Right lobe of liver (tissue), 6 donors: ENCODE data around the gene CHST11. TPM values are rescaled to one million over a fixed set of nuclear protein-coding genes. Genes with fewer than 3 reads are reported as not detected.

Source experiments
- ATAC-seq, 4 donors: fragments of 200-7000 bp; cut with Tn5 transposase; one replicate each; pipeline ENCODE4 v1.9.1; 2020; ENCODE audit warnings: mild to moderate bottlenecking in 4 of 4, moderate library complexity in 4 of 4
- DNase-seq, 3 donors: peaks; one replicate each; pipeline ENCODE4 v3.0.0-alpha.2; 2020
- H3K27ac ChIP-seq, 3 donors: fragments of 200-600 bp; one replicate each; pipeline ENCODE4 v1.8.0; 2022
- H3K27me3 ChIP-seq, 2 donors: fragments of 200-600 bp; one replicate each; pipeline ENCODE4 v1.8.0; 2022
- H3K36me3 ChIP-seq, 4 donors: fragments of 200-600 bp; sonication (generic) in 1 of 4; one replicate each; pipeline versions ENCODE4 v1.5.1 to v1.8.0; 2017 to 2022; ENCODE audit warnings: control low read depth in 1 of 4
- H3K4me1 ChIP-seq, 4 donors: fragments of 200-600 bp; sonication (generic) in 1 of 4; one replicate each; pipeline versions ENCODE4 v1.5.1 to v1.8.0; 2017 to 2022; ENCODE audit warnings: control low read depth in 1 of 4
- H3K4me3 ChIP-seq, 3 donors: fragments of 200-600 bp; one replicate each; pipeline ENCODE4 v1.8.0; 2022
- H3K9me3 ChIP-seq, 4 donors: fragments of 200-600 bp; sonication (generic) in 1 of 4; one replicate each; pipeline versions ENCODE4 v1.5.1 to v1.8.0; 2017 to 2022; ENCODE audit warnings: control low read depth in 1 of 4
- CTCF ChIP-seq, 4 donors: fragments of 200-600 bp in 3 of 4; fragments of 450-650 bp in 1 of 4; IDR thresholded peaks; one replicate each; pipeline versions ENCODE4 v1.5.1 to v1.8.0; 2016 to 2022; ENCODE audit warnings: antibody characterized with exemption in 4 of 4, mild to moderate bottlenecking in 2 of 4
- POLR2A ChIP-seq: fragments of 450-650 bp; IDR thresholded peaks from one replicate; pipeline ENCODE4 v1.6.1; 2017; ENCODE audit warnings: antibody characterized with exemption, mild to moderate bottlenecking
- WGBS: methylation state at CpG from one replicate; pipeline ENCODE4 v1.1.6; 2018; ENCODE audit warnings: low coverage, low lambda C conversion rate; ENCODE audit not compliant: insufficient coverage; ENCODE audit errors: missing lambda C conversion rate; 5-methylcytosine and 5-hydroxymethylcytosine counted together
- intact Hi-C, 2 donors: fragments of 100-400 bp; cut with DNase I; formaldehyde crosslinking; loops; one replicate each; pipeline versions ENCODE4 v1.11.2 to v1.14.1; 2022
- total RNA-seq, 6 experiments: library from RNA; depleted of rRNA in 2 of 6; stranded (reverse); fragments of >200 nt in 2 of 6; fragmentation: NEBNext Ultra II Directional in 3 of 6; extraction: Animal tissue kit (Norgen Biotek cat#: 25700) in 3 of 6; gene quantifications; one replicate each; pipeline versions ENCODE4 v1.1.0 to v1.2.4, GENCODE V29; 2016 to 2023
- donor health status: DM: no; HTN: yes; CAD: no.
- donor health status: DM: no; HTN: no; CAD: no.
- donor health status: DM: no; HTN: no; CAD: no.
- donor health status: DM: no; HTN: yes; CAD: no.
- donor health status: DM: no; HTN: yes; CAD: no.

CHST11 gene
- total RNA-seq, 6 experiments from 2014 or later: 0.57 to 10.4 (median 3.5) TPM

- TF ChIP-seq CTCF (IDR thresholded peaks at IDR 0.05): no peak
- no peak for ATAC-seq
- DNase-seq: no peak
These were observed 46.0 kb upstream of the CHST11 start for GRCh38 chr12:104410786-104411185.

DNA sequence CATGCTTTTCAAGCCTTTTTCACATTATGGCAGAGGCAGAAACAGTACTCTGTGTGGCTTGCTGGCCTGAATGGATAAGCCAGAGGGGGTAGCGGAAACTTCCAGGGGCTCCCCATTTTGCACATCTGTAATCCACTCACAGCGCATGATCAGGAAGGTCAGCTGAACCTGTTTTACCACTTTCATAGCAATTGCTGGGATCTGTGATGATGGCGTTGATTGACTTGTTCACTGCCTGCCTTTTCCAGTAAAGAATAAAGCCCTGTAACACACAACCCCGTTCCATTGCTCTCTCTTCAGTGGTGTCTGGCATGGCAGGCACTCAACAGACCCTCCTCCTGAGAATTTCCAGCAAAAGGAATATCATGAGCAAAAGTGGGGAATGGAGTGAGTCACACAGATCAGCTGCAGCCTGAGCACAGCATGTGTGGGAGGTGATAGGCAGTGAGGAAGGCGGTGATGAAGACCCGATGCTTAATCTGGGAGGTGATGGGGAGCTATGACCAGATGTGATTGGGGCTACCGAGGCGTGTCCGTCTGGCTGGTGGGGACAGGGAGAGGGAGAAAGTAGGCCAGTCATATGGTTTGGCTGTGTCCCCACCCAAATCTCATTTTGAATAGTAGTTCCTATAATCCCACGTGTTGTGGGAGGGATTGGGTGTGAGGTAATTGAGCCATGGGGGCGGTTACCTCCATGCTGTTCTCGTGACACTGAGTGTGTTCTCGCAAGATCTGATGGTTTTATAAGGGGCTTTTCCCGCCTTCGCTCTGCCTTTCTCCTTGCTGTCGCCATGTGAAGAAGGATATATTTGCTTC is 44.7 kb upstream of the CHST11 start:
- intact Hi-C loops: no loop called here
- Histone ChIP-seq H3K27me3 (no peaks in the 10 kb centered on the region), H3K4me1 (peaks cover 0 to 21% (median 2%) of the 10 kb centered on the region in 4 donors), H3K27ac (no peak overlapping the region), H3K9me3 (no peaks in the 10 kb centered on the region), H3K4me3 (no peak overlapping the region), H3K36me3 (no peaks in the 10 kb centered on the region)
- TF ChIP-seq POLR2A (no peak), CTCF (IDR thresholded peaks at IDR 0.05) (no peak)
- WGBS: 83% methylated on average over 9 of the region's 16 CpGs
- no peak for ATAC-seq
- no peak for DNase-seq

More at GRCh38 chr12:104410786-104411185, 46.0 kb upstream of the CHST11 start:
- Histone ChIP-seq H3K4me1 (peaks cover 0 to 21% (median 2%) of the 10 kb centered on the region in 4 donors), H3K27me3 (no peaks in the 10 kb centered on the region), H3K27ac (no peak overlapping the region), H3K36me3 (no peaks in the 10 kb centered on the region), H3K4me3 (no peak overlapping the region), H3K9me3 (no peaks in the 10 kb centered on the region)
- intact Hi-C loops: no loop called here
- 100% methylated on average over 1 of the region's 1 CpG for WGBS

GRCh38 chr12:104412681-104413080 is 44.1 kb upstream of the CHST11 start:
- TF ChIP-seq POLR2A (no peak), CTCF (IDR thresholded peaks at IDR 0.05) (no peak)
- Histone ChIP-seq H3K4me3 (no peak overlapping the region), H3K27ac (no peak overlapping the region), H3K9me3 (no peaks in the 10 kb centered on the region), H3K4me1 (peaks cover 0 to 21% (median 2%) of the 10 kb centered on the region in 4 donors), H3K36me3 (no peaks in the 10 kb centered on the region), H3K27me3 (no peaks in the 10 kb centered on the region)
- intact Hi-C loops: no loop called here
- ATAC-seq: no peak
- 82% methylated on average over 8 of the region's 8 CpGs for WGBS
- no peak for DNase-seq

DNA sequence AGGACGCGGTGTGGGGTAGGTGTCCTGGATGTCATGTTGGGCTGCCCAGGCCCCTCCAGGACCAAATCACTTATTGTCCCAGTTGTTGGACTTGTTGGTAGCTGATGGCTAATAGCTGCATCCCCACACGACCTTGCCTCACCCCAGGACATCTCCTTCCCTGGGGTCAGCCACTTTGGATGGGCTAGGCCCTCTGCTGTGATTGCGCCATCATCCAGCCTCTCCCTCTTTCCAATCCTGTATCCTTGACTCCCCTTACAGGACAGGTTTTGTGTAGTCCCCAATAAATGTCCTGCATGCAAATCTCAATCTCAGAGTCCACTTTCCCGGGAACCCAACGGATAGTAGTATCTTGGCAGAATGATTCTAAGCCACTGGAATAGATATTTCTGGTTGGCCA is 43.4 kb upstream of the CHST11 start:
- DNase-seq (no peak), ATAC-seq (no peak)
- no peaks in the 10 kb centered on the region for H3K27me3 ChIP-seq
- 62% methylated on average over 3 of the region's 6 CpGs for WGBS
- H3K4me3 ChIP-seq: no peak overlapping the region
- peaks cover 0 to 15% (median 0%) of the 10 kb centered on the region in 4 donors for H3K4me1 ChIP-seq
- no peak overlapping the region for H3K27ac ChIP-seq
- H3K36me3 ChIP-seq: no peaks in the 10 kb centered on the region
- no peaks in the 10 kb centered on the region for H3K9me3 ChIP-seq
- intact Hi-C loops: no loop called here
- TF ChIP-seq POLR2A (no peak), CTCF (IDR thresholded peaks at IDR 0.05) (no peak)
